GM12878 (cell line): Measurements from ENCODE around the gene PCDHGC4. TPM values are rescaled to one million over a fixed set of nuclear protein-coding genes. Genes with fewer than 3 reads are reported as not detected.

ENCODE experiments used
- ATF7 ChIP-seq: fragments of 450-650 bp; IDR thresholded peaks from 2 replicates; pipeline ENCODE4 v1.6.1; 2016; ENCODE audit warnings: low read depth, mild to moderate bottlenecking
- CEBPB ChIP-seq, 2 experiments: fragments of 150-350 bp in 1 of 2; IDR thresholded peaks; 2 replicates each; pipeline ENCODE4 v1.6.1; 2012 to 2014; ENCODE audit warnings: low read depth in 2 of 2, low read length in 2 of 2, borderline replicate concordance in 1 of 2, inconsistent platforms in 1 of 2
- CHD1 ChIP-seq: IDR thresholded peaks from 2 replicates; pipeline ENCODE4 v1.6.1; 2012; ENCODE audit warnings: low read depth, low read length, improper control_type of control experiment
- CREM ChIP-seq: IDR thresholded peaks from 2 replicates; pipeline ENCODE4 v1.6.1; 2014; ENCODE audit warnings: antibody characterized with exemption, low read depth
- ETV6 ChIP-seq, 2 experiments: fragments of 450-650 bp in 1 of 2; IDR thresholded peaks in 1 of 2; conservative IDR thresholded peaks in 1 of 2; 2 replicates each; pipeline ENCODE4 v1.6.1; 2014; ENCODE audit warnings: antibody characterized with exemption in 1 of 2, borderline replicate concordance in 1 of 2, low read depth in 1 of 2, mild to moderate bottlenecking in 1 of 2, moderate library complexity in 1 of 2
- FOS ChIP-seq: IDR thresholded peaks from 3 replicates; pipeline ENCODE4 v1.6.1; 2011; ENCODE audit warnings: borderline replicate concordance; ENCODE audit not compliant: insufficient read length; ENCODE audit errors: extremely low read depth
- FOXK2 ChIP-seq: fragments of 450-650 bp; IDR thresholded peaks from 2 replicates; pipeline ENCODE4 v1.6.1; 2017; ENCODE audit warnings: mild to moderate bottlenecking, moderate library complexity
- HCFC1 ChIP-seq: fragments of 150-350 bp; IDR thresholded peaks from 2 replicates; pipeline ENCODE4 v1.6.1; 2014; ENCODE audit warnings: low read length
- HDGF ChIP-seq: fragments of 450-650 bp; IDR thresholded peaks from 2 replicates; pipeline ENCODE4 v1.6.1; 2016; ENCODE audit warnings: antibody characterized with exemption
- IKZF1 ChIP-seq: fragments of 450-650 bp; conservative IDR thresholded peaks from 2 replicates; pipeline ENCODE4 v1.6.1; 2017; ENCODE audit warnings: antibody characterized with exemption, mild to moderate bottlenecking
- KAT2A ChIP-seq: conservative IDR thresholded peaks from 2 replicates; pipeline ENCODE4 v1.6.1; 2011; ENCODE audit warnings: low read depth, low read length; ENCODE audit not compliant: control insufficient read depth
- KDM1A ChIP-seq: fragments of 200-600 bp; sonication (generic); IDR thresholded peaks from 2 replicates; pipeline ENCODE4 v1.6.1; 2016; ENCODE audit warnings: borderline replicate concordance
- NFXL1 ChIP-seq: fragments of 450-650 bp; IDR thresholded peaks from 2 replicates; pipeline ENCODE4 v1.6.1; 2017; ENCODE audit warnings: antibody characterized with exemption, mild to moderate bottlenecking, borderline replicate concordance
- RELA ChIP-seq: fragments of 450-650 bp; IDR thresholded peaks from 2 replicates; pipeline ENCODE4 v1.8.0; 2014; ENCODE audit warnings: borderline replicate concordance; ENCODE audit not compliant: partially characterized antibody
- SRF ChIP-seq, 2 experiments: IDR thresholded peaks; 2 replicates each; pipeline ENCODE4 v1.6.1; 2011; ENCODE audit warnings: low read depth in 2 of 2, low read length in 2 of 2, mild to moderate bottlenecking in 1 of 2, moderate library complexity in 1 of 2
- SUPT20H ChIP-seq: IDR thresholded peaks from 2 replicates; pipeline ENCODE4 v1.6.1; 2011; ENCODE audit warnings: low read depth, mild to moderate bottlenecking, low read length, moderate library complexity, borderline replicate concordance; ENCODE audit not compliant: control insufficient read depth
- TARDBP ChIP-seq: IDR thresholded peaks from 2 replicates; pipeline ENCODE4 v1.6.1; 2016; ENCODE audit warnings: borderline replicate concordance
- TCF12 ChIP-seq: IDR thresholded peaks from 2 replicates; pipeline ENCODE4 v1.6.1; 2011; ENCODE audit warnings: low read depth, mild to moderate bottlenecking, low read length
- WRNIP1 ChIP-seq: IDR thresholded peaks from 2 replicates; pipeline ENCODE4 v1.6.1; 2011; ENCODE audit warnings: low read depth, low read length, improper control_type of control experiment, borderline replicate concordance
- polyA plus RNA-seq, 11 experiments: library from polyadenylated mRNA; depleted of rRNA in 4 of 11; unstranded in 6 of 11; stranded (reverse) in 5 of 11; fragments of >200 nt; fragmentation: Nextera tagmentation in 4 of 11; fragmentation: Illumina TruSeq in 1 of 11; extraction: Ambion mirVana in 4 of 11; extraction: Trizol in 1 of 11; gene quantifications; 1 replicate in 1 of 11; 2 replicates in 10 of 11; pipeline versions ENCODE4 v1.2.1 to v1.2.3, GENCODE V29; 2011 to 2016; ENCODE audit warnings: inconsistent platforms in 2 of 11, missing spikeins in 2 of 11, low read depth in 1 of 11
- total RNA-seq, 4 experiments: library from RNA; depleted of rRNA in 3 of 4; stranded (reverse); fragments of >200 nt in 3 of 4; fragmentation: Illumina TruSeq in 1 of 4; extraction: Trizol in 1 of 4; gene quantifications; 2 replicates each; pipeline versions ENCODE4 v1.2.1 to v1.2.3, GENCODE V29; 2013 to 2021
- TF ChIP-seq, protein P1 (sequence below): IDR thresholded peaks from 2 replicates; pipeline ENCODE4 v1.6.1; 2011; ENCODE audit warnings: low read depth, low read length, improper control_type of control experiment, borderline replicate concordance
- TF ChIP-seq, protein P2 (sequence below): IDR thresholded peaks from 2 replicates; pipeline ENCODE4 v1.6.1; 2011; ENCODE audit warnings: borderline replicate concordance, low read depth, mild to moderate bottlenecking, moderate library complexity, low read length; ENCODE audit not compliant: insufficient read depth, poor library complexity, severe bottlenecking
- TF ChIP-seq, protein P3 (sequence below): fragments of 450-650 bp; IDR thresholded peaks from 2 replicates; pipeline ENCODE4 v1.6.1; 2016; ENCODE audit warnings: mild to moderate bottlenecking
- TF ChIP-seq, protein P4 (sequence below): fragments of 150-350 bp; IDR thresholded peaks from 2 replicates; pipeline ENCODE4 v1.6.1; 2014; ENCODE audit warnings: mild to moderate bottlenecking, low read depth, low read length
- TF ChIP-seq, protein P5 (sequence below): IDR thresholded peaks from 2 replicates; pipeline ENCODE4 v1.6.1; 2012; ENCODE audit warnings: low read length, inconsistent platforms

Gene PCDHGC4
- total and polyA plus RNA-seq, 10 of the 15 experiments (the other 5 are each of a cell fraction or from before 2014, with no cell fraction given): 0.04 to 1.2 (median 0.52) TPM

DNA sequence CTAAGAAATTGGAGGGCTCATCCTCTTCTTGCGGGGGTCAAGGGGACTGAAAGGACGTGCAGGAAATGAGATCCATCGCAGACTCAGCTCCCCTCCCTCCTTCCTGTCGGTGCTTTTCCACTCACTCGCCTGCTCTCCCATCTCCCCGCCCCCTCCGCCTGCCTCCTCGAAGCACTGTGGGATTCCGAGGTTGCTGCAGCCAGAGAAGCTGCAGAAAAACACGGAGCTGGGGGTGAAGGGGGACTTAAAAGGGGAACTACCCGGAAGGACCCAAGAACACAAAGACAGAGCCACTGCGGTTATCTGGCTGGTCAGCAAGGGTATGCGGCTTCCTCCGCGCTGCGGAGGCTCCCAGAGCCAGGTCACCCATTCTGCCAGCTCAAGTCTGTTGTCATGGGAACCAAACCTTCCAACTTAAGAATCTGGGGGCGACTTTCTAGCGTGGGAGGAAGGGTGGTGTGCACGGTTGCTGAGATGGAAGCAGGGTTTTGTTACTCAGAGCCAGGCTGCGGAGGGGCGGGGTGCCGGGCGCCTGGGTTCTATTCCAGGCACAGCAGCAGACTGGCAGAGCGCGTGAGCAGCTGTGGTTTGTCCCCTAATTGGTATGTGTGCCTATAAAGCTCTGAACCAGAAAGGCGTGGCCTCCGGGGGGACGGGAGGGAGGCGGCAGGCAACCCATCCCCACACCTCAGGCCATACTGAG, 28.9 kb downstream of the PCDHGC4 start (continued):
- TF ChIP-seq CREM (0 out of 2 replicates have a peak, but pooled peaks have one; percentile 21), IKZF1 (peak; percentile 64; the same call in 1 of the 2 replicates), KAT2A (no peak), SRF (IDR thresholded peaks at IDR 0.05; ENCODE audit: low read depth in 2 of 2, low read length in 2 of 2) (no peak), NFXL1 (no peak), SUPT20H (no peak), FOS (no peak), HDGF (no peak), RELA (no peak), HCFC1 (no peak), CHD1 (no peak), ETV6 (conservative IDR thresholded peaks at IDR 0.05 in 1 of 2, IDR thresholded peaks at IDR 0.05 in 1 of 2; ENCODE audit: borderline replicate concordance in 1 of 2, low read depth in 1 of 2) (no peak), WRNIP1 (no peak), KDM1A (no peak), TARDBP (no peak), ATF7 (no peak), FOXK2 (no peak), TCF12 (no peak), CEBPB (IDR thresholded peaks at IDR 0.05; ENCODE audit: borderline replicate concordance in 1 of 2, low read depth in 2 of 2, low read length in 2 of 2) (no peak)
- TF ChIP-seq, protein P1, sequence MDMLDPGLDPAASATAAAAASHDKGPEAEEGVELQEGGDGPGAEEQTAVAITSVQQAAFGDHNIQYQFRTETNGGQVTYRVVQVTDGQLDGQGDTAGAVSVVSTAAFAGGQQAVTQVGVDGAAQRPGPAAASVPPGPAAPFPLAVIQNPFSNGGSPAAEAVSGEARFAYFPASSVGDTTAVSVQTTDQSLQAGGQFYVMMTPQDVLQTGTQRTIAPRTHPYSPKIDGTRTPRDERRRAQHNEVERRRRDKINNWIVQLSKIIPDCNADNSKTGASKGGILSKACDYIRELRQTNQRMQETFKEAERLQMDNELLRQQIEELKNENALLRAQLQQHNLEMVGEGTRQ: no peak
- TF ChIP-seq, protein P2, sequence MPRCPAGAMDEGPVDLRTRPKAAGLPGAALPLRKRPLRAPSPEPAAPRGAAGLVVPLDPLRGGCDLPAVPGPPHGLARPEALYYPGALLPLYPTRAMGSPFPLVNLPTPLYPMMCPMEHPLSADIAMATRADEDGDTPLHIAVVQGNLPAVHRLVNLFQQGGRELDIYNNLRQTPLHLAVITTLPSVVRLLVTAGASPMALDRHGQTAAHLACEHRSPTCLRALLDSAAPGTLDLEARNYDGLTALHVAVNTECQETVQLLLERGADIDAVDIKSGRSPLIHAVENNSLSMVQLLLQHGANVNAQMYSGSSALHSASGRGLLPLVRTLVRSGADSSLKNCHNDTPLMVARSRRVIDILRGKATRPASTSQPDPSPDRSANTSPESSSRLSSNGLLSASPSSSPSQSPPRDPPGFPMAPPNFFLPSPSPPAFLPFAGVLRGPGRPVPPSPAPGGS: no peak
- TF ChIP-seq, protein P3, sequence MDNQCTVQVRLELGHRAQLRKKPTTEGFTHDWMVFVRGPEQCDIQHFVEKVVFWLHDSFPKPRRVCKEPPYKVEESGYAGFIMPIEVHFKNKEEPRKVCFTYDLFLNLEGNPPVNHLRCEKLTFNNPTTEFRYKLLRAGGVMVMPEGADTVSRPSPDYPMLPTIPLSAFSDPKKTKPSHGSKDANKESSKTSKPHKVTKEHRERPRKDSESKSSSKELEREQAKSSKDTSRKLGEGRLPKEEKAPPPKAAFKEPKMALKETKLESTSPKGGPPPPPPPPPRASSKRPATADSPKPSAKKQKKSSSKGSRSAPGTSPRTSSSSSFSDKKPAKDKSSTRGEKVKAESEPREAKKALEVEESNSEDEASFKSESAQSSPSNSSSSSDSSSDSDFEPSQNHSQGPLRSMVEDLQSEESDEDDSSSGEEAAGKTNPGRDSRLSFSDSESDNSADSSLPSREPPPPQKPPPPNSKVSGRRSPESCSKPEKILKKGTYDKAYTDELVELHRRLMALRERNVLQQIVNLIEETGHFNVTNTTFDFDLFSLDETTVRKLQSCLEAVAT: no peak
- TF ChIP-seq, protein P4, sequence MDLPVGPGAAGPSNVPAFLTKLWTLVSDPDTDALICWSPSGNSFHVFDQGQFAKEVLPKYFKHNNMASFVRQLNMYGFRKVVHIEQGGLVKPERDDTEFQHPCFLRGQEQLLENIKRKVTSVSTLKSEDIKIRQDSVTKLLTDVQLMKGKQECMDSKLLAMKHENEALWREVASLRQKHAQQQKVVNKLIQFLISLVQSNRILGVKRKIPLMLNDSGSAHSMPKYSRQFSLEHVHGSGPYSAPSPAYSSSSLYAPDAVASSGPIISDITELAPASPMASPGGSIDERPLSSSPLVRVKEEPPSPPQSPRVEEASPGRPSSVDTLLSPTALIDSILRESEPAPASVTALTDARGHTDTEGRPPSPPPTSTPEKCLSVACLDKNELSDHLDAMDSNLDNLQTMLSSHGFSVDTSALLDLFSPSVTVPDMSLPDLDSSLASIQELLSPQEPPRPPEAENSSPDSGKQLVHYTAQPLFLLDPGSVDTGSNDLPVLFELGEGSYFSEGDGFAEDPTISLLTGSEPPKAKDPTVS: no peak
- TF ChIP-seq, protein P5, sequence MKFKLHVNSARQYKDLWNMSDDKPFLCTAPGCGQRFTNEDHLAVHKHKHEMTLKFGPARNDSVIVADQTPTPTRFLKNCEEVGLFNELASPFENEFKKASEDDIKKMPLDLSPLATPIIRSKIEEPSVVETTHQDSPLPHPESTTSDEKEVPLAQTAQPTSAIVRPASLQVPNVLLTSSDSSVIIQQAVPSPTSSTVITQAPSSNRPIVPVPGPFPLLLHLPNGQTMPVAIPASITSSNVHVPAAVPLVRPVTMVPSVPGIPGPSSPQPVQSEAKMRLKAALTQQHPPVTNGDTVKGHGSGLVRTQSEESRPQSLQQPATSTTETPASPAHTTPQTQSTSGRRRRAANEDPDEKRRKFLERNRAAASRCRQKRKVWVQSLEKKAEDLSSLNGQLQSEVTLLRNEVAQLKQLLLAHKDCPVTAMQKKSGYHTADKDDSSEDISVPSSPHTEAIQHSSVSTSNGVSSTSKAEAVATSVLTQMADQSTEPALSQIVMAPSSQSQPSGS: no peak
